ENCODE results near the gene OR10A3.

The OR10A3 gene

DNA sequence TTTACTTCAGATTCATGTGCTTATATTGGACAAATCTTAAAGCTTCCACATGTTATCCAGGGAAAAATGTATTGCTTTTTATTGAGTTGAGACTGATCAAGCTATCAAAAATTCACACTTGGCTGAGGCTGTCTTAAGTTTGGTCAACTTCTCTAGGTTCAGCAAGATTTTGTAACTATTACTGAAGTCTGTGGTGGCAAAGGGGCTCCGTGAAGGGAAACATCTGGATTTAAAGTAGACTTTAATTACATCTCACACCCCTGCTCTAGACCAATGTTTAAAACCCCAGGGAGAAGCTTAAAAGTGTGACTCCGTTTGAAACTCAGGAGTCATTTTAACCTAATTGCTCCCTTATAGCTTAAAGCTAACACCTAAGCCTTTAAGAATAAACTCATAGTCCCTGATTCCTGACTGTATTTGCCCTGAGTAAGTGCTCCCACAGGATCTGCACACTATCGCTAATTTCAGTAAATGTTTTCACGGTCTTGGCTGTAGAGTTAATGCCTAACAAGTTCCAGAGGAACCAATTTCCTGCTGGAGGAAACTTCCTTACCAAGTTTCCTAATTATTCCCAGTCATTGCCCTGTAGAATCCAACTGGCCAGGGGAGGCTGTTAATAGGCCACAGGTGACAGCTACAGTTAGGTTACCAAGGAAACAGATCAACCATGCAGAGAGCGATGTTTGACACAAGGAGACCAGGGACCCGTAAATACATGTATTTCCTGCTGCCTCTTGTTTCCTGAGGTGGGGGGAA lies 50.9 kb downstream of the OR10A3 start:
- no peak for DNase-seq

GRCh38 chr11:7889985-7890384 lies 51.5 kb downstream of the OR10A3 start:
- no peak for DNase-seq

Data from NCI-H1694 (cell line).